ENCODE results near the gene GRAMD1B.

GRCh38 chr11:123384116-123384515 is 46.0 kb upstream of the GRAMD1B start:
- TF ChIP-seq CTCF (IDR thresholded peaks at IDR 0.05; ENCODE audit: insufficient read depth, low read length), result no peak
- TF ChIP-seq, protein P1, sequence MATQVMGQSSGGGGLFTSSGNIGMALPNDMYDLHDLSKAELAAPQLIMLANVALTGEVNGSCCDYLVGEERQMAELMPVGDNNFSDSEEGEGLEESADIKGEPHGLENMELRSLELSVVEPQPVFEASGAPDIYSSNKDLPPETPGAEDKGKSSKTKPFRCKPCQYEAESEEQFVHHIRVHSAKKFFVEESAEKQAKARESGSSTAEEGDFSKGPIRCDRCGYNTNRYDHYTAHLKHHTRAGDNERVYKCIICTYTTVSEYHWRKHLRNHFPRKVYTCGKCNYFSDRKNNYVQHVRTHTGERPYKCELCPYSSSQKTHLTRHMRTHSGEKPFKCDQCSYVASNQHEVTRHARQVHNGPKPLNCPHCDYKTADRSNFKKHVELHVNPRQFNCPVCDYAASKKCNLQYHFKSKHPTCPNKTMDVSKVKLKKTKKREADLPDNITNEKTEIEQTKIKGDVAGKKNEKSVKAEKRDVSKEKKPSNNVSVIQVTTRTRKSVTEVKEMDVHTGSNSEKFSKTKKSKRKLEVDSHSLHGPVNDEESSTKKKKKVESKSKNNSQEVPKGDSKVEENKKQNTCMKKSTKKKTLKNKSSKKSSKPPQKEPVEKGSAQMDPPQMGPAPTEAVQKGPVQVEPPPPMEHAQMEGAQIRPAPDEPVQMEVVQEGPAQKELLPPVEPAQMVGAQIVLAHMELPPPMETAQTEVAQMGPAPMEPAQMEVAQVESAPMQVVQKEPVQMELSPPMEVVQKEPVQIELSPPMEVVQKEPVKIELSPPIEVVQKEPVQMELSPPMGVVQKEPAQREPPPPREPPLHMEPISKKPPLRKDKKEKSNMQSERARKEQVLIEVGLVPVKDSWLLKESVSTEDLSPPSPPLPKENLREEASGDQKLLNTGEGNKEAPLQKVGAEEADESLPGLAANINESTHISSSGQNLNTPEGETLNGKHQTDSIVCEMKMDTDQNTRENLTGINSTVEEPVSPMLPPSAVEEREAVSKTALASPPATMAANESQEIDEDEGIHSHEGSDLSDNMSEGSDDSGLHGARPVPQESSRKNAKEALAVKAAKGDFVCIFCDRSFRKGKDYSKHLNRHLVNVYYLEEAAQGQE (IDR thresholded peaks at IDR 0.05; ENCODE audit: insufficient replicate concordance, low read depth), result no peak
